Islet precursor cell (in vitro differentiated cells): ENCODE data around the gene KAZN.

ENCODE experiments used
- DNase-seq: peaks from one replicate; pipeline ENCODE4 v3.0.0-alpha.2; 2018

Gene KAZN

DNA sequence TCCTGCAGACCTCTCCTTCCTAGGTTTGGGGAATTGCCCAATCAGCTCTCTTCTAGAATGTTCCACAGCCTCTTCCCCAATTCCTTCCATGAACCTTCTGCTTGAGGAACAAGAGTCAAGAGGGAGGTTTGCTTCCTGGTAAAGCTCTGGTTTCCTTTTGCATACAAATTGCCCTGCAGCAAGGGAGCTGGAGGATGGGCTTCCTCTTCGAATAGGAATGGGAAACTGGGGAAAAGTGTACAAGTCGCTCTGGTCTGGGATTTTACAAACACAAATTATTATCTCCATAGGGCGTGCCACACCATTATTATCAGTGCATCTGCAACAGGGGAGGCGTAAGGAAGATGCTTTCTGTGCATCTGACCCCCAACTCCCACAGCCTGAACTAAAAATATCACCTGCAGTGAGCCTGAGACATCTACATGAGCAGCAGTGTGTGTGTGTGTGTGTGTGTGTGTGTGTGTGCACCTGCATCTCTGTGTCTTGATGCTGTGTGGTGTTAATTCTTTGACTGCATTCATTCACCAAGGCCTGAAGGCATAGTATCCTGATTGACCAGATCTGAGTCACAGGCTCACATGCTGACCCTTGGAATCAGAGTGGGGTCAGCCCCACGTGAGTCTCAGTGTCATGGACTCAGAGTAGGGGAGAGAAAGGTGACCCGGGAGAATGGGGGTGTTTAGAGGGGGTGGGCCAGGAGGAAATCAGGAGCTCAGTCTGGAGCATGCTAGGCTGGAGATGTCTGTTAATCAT lies 272.9 kb downstream of the KAZN start:
- peak; percentile 69 for DNase-seq

DNA sequence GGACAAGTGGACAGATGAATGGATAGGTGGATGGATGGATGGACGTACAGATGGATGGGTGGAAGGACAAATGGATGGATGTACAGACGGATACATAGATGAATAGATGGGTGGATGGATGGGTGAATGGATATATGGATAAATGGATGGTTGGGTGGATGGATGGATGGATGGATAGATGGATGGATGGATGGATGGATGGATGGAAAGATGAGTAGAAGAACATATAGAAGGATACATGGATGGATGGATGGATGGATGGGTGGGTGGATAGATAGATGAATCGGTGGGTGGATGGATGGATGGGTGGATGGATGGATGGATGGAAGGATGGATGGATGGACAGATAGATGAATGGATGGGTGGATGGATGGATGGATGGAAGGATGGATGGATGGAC lies 274.3 kb downstream of the KAZN start:
- DNase-seq = no peak

DNA sequence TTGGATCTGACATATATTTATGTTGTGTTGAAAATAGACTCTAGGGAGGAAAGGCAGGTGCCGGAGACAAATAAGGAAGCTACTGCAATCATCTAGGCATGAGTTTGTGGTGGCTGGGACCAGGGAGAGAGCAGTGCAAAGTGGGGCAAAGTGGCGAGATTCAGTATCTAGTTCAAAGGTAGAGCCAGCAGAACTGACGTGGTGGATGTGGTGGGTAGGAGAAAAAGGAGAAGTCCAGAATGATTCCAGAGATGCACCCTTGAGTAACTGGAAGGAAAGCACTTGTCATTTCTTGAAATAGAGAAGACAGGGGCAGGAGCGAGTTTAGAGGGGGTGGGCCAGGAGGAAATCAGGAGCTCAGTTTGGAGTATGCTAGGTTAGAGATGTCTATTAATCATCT lies 275.2 kb downstream of the KAZN start:
- DNase-seq = no peak

DNA sequence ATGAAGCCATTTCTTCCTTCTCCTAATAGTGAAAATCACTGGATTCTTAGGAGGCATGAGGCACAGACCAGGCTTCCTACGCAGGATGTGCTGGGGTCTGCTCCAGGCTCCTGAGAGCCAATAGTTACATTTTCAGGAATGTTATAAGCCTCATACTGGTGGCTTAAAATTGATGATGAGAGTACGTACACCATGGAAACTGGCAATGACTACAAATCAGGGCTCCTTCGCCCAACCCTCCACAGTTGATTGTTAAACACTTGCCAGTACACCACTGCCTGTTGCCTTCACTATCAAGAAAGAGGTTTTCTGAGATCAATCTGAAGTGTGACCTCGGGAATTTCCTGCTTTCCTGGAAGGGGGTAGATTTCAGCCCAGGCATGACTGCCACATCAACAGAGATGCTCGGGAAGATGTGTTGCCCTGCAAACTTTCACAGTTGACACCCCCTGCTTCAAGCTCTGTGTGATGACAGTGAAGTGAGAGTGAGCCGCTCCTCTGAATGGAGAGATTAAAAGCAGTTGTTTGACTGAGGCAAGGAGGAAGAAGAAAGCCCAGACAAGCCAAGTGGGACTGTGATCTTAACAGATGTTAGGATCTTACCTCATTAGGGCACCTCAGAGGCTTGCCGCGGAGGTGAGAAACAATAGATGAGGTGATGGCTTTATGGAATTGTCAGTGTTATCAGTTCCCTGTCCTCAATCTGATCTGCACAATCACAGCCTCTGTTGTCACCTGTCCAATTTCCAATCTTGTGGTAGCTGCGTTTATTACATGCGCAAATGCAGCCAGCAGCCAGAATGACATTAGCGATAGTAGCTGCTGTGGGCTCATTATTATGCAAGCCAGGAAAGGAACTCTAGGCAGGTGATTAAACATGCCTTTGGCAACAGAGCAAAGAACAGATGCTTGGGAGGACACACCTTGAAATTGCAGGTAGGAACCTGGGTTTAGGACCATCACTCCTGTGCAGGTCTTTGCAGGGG lies 277.3 kb downstream of the KAZN start:
- DNase-seq = no peak

DNA sequence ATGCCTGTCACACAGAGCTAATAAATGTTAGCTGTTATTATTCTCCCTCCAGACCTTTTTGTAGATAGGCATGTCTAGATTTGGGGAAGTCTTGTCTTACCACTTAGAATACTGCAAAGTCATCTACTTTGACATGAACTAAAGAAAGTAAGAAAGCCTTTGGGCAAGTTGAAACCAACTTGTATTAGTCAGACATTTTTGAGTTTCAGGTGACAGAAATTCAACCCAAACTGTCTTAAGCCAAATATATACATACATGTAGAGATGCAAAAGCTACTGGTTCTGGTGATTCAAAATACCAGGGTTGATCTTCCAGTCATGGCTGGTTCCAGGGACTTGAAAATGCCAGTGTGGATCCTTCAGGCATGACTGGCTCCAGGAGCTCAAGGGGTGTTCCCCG lies 278.3 kb downstream of the KAZN start:
- DNase-seq = no peak

DNA sequence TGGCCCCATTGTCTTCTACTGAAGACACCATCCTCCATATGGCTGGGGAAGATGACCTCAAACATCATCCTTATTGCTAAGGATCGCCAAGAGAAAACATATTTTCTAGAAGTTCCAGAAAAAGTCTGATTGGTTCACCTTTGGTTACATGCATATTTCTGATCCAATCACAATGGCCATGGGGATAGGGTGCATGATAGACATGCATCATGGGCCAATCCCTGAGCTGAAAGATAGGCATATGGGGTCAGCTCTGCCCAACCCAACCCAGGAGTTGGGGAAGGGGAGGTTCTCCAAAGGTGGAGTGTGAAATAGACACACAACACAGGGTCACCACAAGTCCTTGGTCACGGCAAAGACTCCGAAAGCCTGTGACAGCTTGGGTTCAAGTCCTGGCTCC lies 278.7 kb downstream of the KAZN start:
- DNase-seq = no peak

DNA sequence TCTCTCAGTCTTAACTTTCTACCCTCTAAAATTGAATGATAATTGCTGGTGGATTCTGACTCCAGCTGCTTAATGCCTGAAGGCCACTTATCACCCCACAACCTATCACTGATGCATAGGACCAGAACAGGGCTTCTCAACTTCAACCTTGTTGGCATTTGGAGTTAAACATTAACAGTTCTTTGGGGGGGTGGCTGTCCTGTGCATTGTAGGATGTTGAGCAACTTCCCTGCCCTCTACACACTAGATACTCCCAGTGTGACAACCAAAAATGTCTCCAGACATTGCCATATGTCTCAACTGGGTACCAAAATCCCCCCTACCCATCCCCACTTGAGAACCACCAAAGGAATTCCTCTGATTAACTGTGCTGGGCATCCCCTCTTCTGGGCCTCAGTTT lies 279.6 kb downstream of the KAZN start:
- DNase-seq = no peak

DNA sequence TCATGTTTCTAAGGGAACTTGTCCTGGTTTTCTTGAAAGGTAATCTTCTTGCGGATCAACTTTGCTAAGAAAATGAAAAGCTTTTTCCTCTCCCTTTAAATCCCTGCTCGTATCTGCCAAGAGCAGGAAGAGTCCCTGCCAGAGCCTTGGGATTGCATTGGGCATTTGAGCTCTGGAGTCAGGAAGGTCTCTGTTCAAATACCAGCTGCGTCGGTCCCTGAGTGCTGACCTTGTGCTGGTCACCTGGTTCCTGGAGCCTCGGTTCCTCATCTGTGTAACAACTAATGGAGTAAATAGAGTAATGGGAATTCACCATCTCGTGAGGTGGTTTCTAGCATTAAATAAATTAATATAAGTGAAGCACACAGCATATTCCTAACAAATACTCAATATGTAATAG lies 280.5 kb downstream of the KAZN start:
- no peak for DNase-seq

DNA sequence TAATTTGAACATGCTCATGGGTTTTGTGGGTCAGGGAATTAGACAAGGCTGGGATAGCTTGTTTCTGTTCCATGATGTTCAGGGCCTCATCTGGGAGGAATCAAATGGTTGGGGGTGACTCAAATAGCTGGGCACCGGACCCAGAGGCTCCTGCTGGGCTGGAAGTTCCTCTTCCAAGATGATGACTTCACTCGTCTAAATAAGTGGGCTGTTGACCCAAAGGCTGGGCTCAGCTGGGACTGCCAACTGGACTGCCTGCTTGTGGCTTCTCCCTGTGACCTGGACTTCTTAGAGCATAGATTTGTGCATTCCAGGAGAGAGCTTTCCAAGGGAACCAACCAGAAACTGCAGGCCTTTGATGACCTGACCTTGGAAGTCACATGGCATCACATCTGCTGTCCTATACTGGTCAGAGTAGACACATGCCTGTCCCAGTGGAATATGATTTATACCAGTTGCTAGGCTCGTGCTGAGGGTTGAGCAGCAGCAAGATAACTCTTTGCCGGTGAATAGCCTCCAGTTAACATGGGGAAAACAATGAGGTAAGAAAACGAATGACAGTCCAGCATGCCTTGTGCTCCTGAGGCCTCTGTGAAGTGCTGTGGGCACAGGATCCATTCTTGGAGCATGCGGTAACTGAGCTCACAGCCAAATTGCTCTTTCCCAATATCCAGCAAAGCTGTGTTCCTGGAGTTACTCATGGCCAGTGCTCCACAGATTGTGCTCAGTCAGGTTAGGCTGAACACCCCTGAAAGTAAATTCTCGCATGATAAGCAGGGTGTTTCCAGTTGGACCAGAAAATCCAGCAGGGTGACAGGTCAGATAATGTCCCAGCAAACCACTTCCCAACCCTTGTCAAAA lies 282.2 kb downstream of the KAZN start:
- DNase-seq = peak; percentile 68

DNA sequence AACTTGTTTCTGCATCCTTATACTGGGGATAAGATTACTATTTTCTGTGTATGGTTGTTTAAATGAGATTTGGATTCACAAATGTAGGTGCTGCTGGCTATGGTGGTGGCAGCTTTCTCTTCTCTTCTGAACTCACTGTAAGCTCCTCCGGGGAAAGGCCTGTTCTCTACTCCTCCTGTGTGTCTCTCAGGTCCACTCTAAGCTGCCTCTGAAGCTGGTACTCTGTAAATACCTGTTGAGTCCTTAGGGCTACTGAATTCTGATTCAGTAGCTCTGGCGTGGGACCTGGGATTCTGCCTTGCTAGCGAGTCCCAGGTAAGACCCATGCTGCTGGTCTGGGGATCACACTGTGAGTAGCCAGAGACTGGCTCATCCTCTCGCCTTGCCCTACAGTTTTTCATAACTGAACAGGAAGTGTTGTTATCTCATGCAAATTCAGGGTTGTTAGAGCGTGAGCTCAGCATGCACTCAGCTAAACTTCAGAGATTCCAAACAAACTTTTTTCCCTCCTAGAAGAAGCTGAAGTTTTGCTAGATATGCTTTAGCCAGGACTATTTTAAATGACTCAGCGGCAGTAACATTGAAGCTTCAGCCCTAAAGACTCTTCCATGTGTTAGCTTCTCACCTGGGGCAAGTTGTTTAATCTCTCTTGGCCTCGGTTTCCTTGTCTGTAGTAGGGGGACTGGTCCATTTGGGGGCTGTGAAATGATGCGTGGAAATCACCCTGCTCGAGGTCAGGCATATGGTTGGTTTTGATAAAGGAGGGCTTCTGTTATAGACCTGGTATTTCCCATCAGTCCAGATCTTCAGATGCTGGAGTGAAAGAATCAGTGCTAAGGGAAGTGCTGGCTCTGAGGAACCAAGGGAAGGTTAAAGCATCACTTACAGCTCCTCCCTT lies 283.5 kb downstream of the KAZN start:
- no peak for DNase-seq

DNA sequence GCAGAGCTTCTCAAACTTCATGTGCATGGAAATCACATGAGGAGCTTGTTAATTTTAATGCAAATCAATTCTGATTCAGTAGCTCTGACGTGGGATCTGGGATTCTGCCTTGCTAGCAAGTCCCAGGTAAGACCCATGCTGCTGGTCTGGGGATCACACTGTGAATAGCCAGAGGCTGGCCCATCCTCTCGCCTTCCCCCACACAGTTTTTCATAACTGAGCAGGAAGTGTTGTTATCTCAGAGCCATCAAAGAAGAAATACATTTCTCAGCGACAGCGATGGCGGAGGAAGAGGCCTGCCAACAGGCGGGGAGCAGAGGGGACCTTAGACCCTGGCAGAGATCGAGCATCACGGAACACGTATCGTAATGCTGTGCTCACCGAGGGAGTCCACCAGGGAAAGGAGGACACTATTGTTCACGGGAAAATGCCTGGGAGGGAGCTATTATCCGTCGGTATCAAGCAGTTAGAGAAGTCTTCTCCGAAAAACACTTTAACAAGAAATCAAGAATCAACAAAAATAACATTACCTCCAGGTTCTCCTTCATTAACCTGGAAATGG lies 286.2 kb downstream of the KAZN start:
- DNase-seq = no peak

DNA sequence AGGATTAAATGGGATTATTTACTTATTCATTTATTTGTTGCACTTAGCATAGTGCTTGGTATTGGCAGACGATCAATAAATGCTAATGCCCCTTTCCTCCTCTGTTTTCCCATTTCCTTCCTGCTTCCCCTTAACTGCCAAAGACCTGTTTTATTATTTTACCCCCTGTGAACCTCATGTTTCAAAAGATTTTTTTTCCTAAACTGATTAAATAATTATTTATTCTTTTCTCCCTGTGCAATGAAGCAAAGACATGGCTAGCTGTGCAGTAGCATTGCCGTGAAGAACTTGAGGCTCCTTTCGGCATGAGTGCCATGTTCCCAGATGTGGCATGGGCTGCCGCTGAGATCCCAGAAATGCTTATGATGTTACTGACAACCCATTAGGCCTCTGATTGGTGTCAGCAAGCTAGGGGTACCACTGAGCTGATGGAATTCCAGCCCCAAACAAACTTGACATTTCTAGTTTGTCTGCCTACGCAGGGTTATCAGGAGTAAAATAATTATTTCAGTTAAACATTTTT lies 288.6 kb downstream of the KAZN start:
- no peak for DNase-seq

DNA sequence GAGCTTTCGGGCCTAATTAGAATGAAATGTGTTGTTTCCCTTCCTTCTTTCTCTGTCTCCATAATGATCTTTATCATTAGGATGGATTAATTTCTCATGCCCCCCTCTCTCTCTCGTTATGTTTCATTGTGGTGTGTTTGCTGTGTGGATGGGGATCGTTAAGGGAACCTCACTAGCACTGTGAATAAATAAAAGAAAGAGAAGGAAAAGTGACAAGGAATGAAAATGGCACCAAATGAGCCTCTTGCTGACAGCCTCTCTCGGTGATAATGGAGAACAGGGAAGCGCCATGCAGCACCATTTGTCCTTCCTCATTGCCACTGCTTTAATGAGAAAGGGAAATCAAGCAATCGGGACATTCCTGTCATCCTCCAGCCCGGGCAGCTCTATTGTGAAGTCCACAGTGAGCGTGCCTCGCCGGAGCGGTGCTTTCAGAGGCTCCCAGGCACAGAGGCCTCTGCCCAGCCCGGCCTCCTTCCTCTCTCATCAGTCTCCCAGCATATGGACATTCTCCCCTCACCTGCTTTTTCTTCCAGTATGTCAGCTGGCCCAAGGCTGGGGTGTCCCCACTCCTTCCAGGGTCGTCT lies 289.4 kb downstream of the KAZN start:
- no peak for DNase-seq

DNA sequence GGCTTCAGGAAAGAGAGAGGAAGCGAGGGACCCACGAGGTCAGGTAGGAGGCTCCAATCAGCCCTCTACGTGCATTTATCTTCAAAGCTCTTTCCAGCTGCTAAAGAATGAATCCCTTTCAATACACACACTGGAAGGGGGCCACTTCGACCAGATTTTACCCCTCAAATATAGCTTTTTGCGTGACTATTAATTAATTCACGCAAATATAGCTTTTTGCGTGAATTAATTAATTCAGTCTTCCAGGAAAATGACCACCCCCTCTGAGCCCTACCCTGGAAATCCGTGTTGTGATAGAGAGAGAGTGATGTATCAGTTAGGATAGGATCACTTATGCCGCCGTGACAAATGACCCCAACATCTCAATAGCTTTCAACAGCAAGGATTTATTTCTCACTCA lies 289.9 kb downstream of the KAZN start:
- DNase-seq = no peak

DNA sequence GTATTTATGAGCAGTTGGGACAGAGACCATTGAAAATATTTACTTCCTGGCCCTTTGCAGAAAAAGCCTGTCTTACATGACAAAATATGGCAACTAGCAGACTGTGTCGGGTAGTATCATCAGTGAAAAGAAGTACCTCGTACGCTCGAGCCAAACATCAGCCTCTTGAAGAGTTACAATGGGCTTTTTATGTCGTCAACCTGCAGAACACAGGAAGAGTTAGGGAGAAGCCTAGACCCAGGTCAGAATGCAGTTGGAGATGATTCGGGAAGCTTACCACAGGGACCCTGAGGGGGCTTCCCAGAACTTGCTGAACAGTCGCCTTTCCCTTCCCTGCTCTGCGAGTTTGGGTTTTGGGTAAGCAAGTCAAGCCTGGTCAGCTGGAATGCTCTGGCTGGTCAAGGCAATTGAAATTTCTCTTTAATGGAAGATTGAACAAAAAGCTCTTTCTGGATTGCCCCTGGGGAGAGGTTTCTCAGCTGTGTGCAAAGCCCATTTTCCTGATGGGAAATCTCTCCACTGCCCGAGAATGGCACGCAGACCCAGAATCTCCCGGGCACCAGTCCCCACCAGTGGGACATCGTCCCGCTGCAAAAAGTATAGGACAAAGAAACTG lies 291.4 kb downstream of the KAZN start:
- peak; percentile 65 for DNase-seq

DNA sequence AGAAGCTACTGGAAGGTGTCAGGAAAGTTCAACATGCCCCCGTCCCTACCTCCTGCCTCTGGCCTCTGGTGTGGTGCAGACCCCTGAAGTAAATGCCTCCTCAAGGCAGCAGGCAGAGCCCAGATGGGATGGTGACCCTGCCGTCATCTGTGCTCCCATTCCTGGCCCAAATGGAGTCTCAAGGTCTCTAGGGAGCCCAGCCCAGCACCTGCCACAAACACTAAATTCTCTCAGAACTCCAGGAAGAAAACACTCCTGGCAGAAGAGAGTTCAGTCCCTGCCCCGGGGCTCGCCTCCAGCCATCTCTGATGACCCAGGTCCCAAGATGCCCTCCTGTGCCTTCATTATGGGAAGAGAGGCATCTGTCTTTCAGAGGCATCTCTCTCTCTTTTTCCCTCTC lies 293.5 kb downstream of the KAZN start:
- DNase-seq = no peak

DNA sequence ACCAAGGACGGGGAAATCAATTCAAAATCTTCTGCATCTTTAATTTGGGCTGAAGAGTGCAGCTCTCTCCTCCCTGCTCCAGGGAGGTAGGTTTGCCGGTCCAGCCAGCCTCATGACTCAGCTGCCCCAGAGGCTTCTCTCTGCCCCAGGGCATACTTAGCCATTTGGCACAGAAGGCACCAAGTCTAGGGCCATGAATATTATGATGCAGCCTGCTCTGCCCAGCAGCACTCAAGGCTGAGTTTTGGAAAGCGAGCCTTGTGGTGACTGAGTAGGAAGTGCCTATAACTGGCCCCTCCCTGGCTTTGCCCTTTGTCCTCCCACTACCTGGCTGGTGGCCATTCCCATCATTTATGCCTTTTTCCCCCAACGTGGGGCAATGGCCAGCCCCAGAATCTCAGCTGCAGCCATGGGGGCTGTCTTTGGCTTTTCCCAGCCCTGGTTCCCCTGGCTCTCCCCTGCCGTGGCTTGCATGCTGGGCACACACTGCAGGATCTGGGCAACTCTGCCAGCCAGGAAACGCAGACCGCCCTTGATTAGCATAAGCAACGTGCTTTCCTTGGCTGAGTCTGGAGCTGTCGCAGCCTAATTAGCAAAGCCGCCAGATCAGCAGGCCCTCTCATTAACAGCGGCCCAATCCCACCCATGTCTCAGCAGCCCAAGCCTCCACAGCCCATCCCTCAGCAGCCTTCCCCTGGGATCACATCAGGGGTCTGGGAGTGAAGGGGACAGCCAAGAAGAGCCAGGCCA lies 296.5 kb downstream of the KAZN start:
- peak; percentile 68 for DNase-seq

DNA sequence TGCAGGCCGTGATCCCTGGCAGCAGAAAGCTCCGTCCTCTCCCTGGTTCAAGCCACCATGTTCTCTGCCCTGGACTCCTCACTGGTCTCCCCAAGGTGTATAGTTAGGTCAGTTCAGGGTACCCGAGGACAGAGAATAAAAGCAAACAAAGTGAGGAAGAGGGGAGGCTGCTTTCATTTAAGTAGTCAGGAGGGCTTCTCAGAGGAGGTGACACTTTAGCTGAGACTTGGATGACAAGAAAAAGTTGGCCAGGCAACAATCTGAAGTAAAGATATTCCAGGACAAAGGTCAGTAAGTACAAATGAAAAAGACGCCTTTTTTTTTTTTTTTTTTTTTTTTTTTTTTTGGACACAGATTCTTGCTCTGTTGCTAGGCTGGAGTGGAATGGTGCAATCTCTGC lies 297.2 kb downstream of the KAZN start:
- DNase-seq = no peak

DNA sequence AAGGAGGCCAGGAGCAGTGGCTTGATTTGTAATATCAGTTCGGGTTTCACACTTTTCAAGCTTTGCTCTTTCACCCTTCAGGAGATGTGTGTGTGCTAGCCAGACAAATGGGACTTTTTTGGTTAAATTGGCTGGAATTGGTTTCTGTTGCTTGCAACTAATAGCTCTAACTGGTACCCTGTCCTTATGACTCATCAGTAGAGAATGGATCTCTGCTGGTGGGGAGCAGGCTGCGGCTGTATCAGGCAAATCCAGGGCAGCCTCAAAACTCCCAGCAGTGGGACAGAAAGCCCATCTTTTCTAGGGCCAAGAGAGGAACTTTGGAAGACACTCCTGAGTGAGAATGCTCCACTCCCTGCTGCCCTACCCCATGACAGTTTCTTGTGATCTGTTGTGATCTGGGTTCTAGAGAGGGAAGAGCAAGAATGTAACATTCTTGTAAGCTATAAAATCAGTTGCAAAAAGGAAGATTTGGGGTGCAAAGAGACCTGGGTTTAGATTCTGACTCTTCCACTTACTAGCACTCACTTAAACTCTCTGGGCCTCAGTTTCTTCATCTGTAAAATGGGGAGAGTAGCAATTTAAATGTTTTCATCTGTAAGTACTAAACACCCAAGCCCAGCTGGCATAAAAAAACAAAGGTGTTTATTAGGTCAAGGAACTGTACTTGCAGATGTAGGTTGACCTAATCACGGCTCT lies 298.0 kb downstream of the KAZN start:
- DNase-seq = peak; percentile 74
